Endothelial cell (in vitro differentiated cells): Measurements from ENCODE around the gene APBB1IP. TPM values are rescaled to one million over a fixed set of nuclear protein-coding genes. Genes with fewer than 3 reads are reported as not detected.
"Not testable (repeated sequence)": the region's sequence is repeated elsewhere in the genome, so short reads cannot be mapped to it uniquely, and the experiment has no call there.

Source experiments
- DNase-seq: peaks from one replicate; pipeline ENCODE4 v3.0.0; 2021; ENCODE audit warnings: low spot score
- H3K27ac Mint-ChIP-seq: one replicate; pipeline ENCODE4 v1.8.0; 2021; ENCODE audit warnings: mixed read lengths, inconsistent platforms; ENCODE audit not compliant: unreplicated experiment
- H3K27me3 Mint-ChIP-seq: one replicate; pipeline ENCODE4 v1.8.0; 2021; ENCODE audit warnings: mild to moderate bottlenecking, moderate library complexity, mixed read lengths, inconsistent platforms; ENCODE audit not compliant: unreplicated experiment
- H3K36me3 Mint-ChIP-seq: one replicate; pipeline ENCODE4 v1.8.0; 2021; ENCODE audit warnings: mild to moderate bottlenecking, low read depth, mixed read lengths, inconsistent platforms; ENCODE audit not compliant: unreplicated experiment
- H3K4me1 Mint-ChIP-seq: one replicate; pipeline ENCODE4 v1.8.0; 2021; ENCODE audit warnings: mild to moderate bottlenecking, mixed read lengths, inconsistent platforms; ENCODE audit not compliant: unreplicated experiment
- H3K4me3 Mint-ChIP-seq: one replicate; pipeline ENCODE4 v1.8.0; 2021; ENCODE audit warnings: mild to moderate bottlenecking, mixed read lengths, inconsistent platforms; ENCODE audit not compliant: unreplicated experiment
- H3K9me3 Mint-ChIP-seq: one replicate; pipeline ENCODE4 v1.8.0; 2021; ENCODE audit warnings: mixed read lengths, inconsistent platforms; ENCODE audit not compliant: unreplicated experiment
- total RNA-seq: library from RNA; stranded (reverse); fragmentation: NEBNext Ultra II Directional; extraction: Animal tissue kit (Norgen Biotek cat#: 25700); gene quantifications from one replicate; pipeline ENCODE4 v1.2.1, GENCODE V29; 2021; ENCODE audit not compliant: unreplicated experiment
- TF ChIP-seq, protein P1 (sequence below): fragments of 200-600 bp; sonication (generic); IDR thresholded peaks from one replicate; pipeline ENCODE4 v1.5.0; 2021; ENCODE audit warnings: antibody characterized with exemption; ENCODE audit not compliant: unreplicated experiment

Gene APBB1IP
- total RNA-seq, 1 donor from 2014 or later, result not detected

DNA sequence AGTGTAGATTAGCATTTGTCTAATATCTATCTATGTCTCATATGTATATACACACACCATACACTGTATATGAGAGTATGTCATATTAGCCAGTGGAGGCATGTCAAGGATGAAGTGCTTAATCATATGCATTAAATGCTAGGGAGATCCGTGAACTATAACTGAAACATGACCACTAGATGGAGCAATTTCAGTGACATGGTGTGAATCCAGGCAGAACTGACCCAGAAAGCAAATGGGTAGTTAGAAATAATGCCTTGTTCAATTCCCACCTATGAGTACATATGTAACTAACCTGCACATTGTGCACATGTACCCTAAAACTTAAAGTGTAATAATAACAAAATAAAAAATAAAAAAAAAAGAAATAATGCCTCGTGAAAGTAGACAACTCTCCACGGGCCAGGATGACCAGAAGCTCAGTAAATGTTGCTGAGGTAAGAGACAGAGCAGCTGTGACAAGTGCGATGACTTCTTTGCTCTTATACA is 168.3 kb downstream of the APBB1IP start:
- not testable (repeated sequence) for H3K4me1 Mint-ChIP-seq, H3K27ac Mint-ChIP-seq, DNase-seq, H3K36me3 Mint-ChIP-seq, H3K9me3 Mint-ChIP-seq, H3K27me3 Mint-ChIP-seq, H3K4me3 Mint-ChIP-seq
- TF ChIP-seq, protein P1, sequence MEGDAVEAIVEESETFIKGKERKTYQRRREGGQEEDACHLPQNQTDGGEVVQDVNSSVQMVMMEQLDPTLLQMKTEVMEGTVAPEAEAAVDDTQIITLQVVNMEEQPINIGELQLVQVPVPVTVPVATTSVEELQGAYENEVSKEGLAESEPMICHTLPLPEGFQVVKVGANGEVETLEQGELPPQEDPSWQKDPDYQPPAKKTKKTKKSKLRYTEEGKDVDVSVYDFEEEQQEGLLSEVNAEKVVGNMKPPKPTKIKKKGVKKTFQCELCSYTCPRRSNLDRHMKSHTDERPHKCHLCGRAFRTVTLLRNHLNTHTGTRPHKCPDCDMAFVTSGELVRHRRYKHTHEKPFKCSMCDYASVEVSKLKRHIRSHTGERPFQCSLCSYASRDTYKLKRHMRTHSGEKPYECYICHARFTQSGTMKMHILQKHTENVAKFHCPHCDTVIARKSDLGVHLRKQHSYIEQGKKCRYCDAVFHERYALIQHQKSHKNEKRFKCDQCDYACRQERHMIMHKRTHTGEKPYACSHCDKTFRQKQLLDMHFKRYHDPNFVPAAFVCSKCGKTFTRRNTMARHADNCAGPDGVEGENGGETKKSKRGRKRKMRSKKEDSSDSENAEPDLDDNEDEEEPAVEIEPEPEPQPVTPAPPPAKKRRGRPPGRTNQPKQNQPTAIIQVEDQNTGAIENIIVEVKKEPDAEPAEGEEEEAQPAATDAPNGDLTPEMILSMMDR, result peak; percentile 72

DNA sequence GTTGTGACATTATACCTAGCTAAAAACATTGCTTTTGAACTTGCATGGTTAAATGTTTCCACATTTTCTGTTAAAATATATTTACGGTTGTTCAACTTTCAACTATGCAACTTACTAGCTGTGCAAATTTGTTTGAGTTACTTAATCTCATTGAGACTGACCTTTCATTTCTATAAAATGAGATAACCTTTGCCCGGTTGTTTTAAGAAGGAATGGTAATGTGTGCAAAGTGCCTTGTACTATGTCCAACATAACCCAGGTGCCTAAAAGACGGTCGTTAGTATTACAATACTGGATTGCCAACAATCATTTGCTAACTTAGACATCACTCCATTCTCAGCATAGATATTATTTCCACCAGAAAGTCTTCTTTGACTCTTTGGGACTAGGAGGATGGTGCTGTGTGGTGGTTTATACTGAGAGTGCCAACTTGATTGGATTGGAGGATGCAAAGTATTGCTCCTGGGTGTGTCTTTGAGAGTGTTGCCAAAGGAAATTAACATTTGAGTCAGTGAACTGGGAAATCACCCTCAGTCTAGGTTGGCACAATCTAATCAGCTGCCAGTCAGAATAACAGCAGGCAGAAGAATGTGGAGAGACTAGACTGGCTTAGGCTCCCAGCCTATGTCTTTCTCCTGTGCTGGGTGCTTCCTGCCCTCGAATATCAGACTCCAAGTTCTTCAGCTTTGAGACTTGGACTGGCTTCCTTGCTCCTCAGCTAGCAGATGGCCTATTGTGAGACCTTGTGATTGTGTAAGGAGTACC is 174.2 kb downstream of the APBB1IP start:
- Mint-ChIP-seq H3K27ac (no peak overlapping the region), H3K36me3 (no peaks in the 10 kb centered on the region), H3K4me3 (no peak overlapping the region), H3K9me3 (no peaks in the 10 kb centered on the region), H3K27me3 (peaks cover 3% of the 10 kb centered on the region), H3K4me1 (no peaks in the 10 kb centered on the region)
- TF ChIP-seq, protein P1, result no peak
- no peak for DNase-seq

Other genes starting within 250 kb of the APBB1IP start
- gene GAD2, start 221.6 kb upstream of the APBB1IP start, total RNA-seq, result 0.90 TPM